Caki2 (cell line): Measurements from ENCODE around the gene PPP2R5E. TPM values are rescaled to one million over a fixed set of nuclear protein-coding genes. Genes with fewer than 3 reads are reported as not detected.
"Not testable (repeated sequence)": the region's sequence is repeated elsewhere in the genome, so short reads cannot be mapped to it uniquely, and the experiment has no call there.

Source experiments
- DNase-seq: peaks from one replicate; pipeline ENCODE4 v3.0.0-alpha.2; 2015; ENCODE audit warnings: low read depth
- in situ Hi-C: cut with HindIII; loops from 2 replicates; pipeline ENCODE4 v1.10.0; 2016; ENCODE audit warnings: low sequenced_read_pairs, low pct_unique_long_range_greater_than_20kb, mixed read lengths
- total RNA-seq: library from RNA; depleted of rRNA; stranded (reverse); fragments of >200 nt; shearing (Covaris generic); gene quantifications from 2 replicates; pipeline ENCODE4 v1.2.3, GENCODE V29; 2014; ENCODE audit warnings: low replicate concordance; rRNA removed

Gene PPP2R5E
- 5.8 and 8.6 TPM in 2 replicates for total RNA-seq

DNA sequence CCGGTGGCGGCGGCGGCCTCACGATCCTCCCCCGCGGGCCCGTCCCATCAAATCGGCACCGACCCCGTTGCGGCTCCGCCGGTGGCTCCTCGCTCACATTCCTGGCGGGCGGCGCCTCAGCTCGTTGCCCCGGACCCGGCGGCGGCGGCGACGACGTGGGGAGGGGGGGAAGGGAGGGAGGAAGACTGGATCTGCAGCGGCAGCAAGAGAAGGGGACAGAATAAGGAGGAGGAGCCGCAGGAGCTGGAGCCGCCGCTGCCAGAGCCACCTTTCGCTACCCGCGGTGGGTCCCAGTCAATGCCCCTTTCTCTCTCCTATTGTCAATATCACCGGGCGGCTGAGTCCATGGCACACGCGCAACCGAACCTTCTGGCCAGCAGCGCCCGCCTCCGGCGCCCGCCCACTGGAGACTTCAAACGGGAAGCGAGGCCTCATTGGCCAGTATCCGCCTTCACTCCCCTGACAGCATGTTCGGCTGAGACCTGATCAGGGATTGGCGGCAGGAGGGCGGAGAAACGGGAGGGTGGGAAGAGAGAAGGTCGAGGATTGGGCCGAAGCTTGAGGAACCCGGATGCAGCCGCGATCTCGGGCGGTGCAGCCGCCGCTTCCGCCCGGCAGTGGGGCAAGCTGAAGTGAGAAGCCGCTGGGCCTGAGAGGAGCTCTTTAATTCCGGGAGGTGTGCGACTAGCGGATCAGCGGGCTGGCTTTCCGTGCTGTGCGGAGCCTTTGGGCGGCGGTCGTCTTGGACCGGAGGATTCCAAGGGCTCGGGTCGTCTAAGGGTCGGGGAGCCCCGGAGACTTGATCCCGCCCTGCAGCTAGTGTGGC is at the start of gene PPP2R5E:
TSS of gene PPP2R5E (minus strand) at position 378 of the 826 bp plus-strand sequence. CDS start 3,692 bp downstream, outside the sequence.
- in situ Hi-C loops = no loop called here
- peak; percentile 96 for DNase-seq

DNA sequence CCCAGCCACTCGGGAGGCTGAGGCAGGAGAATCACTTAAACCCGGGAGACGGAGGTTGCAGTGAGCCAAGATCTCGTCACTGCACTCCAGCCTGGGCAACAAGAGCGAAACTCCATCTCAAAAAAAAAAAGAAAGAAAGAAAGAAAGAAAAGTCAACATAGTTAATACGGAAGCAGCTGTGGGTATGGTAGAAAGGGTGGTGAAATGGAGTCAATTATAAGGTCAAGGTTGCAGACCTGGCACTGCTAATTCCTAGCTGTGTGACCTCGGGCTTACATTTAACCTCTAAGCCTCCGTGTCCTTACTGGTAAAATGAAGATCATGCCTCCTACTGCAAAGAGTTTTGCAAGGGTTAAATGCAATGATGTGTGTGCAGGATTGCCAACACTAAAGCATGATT is 39.9 kb upstream of the PPP2R5E start:
- in situ Hi-C loops, DNase-seq: not testable (repeated sequence)

DNA sequence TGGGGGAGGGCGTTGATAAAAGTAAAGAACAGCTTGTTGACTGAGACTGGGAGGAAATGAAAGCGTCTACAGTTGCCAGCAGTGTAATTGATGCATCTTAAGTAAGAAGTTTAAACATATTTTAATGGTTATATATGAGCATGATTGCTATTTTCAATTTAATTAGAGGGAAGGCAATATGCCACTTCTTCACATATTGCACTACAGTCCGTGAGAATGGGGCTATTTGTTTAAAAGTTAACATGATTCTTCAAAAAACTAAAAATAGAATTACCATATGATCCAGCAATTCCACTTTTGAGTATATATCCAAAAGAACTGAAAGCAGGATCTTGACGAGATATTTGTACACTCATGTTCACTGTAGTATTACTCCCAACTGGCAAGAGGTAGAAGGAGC is 38.3 kb upstream of the PPP2R5E start:
- in situ Hi-C loops = no loop called here
- no peak for DNase-seq

DNA sequence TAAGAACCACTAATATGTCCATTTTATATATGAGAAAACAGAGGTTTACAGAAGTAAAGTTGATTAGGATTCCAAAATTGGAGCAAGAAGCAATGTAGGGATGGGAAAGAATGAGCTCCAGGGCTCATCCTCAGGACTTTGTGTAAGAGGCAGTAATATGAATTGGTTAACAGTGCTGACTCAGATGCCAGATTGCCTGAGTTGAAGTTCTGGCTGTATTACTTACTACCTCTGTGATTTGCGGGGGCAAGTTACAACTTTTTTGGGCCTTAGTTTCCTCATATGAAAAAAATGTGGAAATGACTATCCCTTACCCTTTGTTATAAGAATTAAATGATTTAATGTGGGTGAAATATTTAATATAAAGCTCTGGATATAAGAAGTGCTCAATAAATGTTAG is 35.1 kb upstream of the PPP2R5E start:
- in situ Hi-C loops = no loop called here
- DNase-seq = no peak

DNA sequence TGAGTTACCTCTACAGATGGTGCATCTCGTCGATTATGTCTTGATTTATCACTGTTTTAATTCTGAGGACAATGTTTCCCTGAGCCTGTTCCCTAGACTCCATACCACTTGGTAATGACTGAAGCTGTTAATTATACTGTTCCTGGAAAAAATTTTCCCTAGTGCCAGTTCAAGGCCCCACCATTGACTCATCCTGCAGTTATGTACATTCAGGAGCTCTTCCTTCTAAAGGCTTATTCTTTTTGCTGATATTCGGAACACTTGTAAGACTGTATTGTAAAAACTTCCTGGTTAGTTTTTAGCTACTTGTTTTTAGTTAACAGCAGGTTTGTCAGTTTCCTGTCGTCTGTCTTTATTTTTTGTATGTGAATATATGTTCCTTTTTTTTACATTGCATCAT is 30.4 kb upstream of the PPP2R5E start:
- in situ Hi-C loops = no loop called here
- no peak for DNase-seq

DNA sequence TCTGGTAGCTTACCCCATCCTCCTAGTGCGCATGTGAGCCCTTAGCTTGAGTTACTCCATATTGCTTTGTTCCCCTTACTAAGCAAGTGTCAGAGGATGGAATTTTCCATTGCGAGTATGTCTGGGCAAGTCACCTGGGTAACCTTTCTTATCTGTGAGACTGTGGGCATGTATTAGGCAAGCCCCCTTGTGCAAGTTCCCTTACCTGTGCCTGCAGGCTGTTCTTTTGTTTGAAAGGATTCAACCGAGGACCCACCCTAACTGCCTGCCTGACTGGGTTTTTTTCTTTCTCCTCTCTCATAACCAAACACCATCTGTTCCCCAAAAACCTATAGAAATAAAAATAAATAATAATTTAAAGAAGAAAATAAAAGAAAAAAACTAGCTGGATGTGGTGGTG is 22.3 kb upstream of the PPP2R5E start:
- DNase-seq = no peak
- in situ Hi-C loops = no loop called here

DNA sequence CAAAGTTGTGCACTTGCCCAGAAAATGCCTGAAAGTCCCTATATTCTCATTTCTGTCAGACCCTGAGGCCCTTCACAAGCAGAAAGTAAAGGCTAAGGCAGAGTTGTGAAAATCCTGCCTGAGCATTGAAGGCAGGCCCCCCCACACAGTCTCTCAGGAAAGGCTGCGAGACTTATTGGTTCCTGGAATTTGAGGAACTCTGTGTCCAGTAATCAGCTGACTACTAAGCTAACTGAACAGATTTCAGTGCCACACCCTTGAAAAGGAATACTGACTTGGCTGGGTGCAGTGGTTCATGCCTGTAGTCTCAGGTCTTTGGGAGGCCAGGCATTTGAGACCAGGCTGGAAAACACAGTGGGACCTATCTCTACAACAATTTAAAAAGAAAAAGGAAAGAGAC is 21.1 kb upstream of the PPP2R5E start:
- in situ Hi-C loops = no loop called here
- DNase-seq = no peak

- DNase-seq = no peak
- in situ Hi-C loops = no loop called here
Measured at GRCh38 chr14:63563370-63564026, 20.3 kb upstream of the PPP2R5E start.

DNA sequence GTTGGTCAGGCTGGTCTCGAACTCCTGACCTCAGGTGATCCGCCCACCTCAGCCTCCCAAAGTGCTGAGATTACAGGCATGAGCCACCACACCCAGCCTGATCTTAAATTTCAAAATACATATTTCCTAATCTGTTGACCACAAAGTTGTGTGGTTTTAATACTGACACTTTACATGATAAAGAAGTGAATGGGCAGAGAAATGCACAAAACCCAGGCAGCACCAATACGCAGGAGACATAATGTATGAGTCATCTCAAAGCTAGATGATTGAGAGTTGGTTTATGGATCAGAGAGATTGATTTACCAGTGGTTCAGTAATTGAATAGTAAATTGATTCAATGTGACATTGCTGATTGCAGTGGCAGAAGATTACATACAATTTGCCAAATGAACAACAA is 19.2 kb upstream of the PPP2R5E start:
- in situ Hi-C loops = no loop called here
- DNase-seq = no peak

GRCh38 chr14:63555572-63555971 is 12.4 kb upstream of the PPP2R5E start:
- in situ Hi-C loops = no loop called here

DNA sequence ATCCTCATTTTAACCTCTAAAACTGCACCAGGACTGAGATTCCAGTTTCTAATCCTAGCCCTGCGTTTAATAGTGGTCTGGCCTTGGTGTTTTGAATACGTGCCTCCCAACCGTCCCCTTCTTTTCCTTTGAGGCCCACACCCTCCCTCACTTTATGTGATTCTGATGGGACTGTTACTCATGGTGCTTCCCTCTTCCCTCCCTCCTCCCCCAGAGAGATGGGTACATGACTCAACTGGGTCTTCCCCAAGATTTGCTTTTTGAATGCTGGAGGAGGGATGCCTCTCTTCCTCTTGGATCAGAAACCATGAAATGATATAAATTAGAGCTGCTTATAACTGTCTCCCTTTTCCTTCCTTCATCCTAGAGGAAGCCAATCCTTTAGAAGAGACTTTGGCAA is 8.2 kb upstream of the PPP2R5E start:
- no peak for DNase-seq
- in situ Hi-C loops = no loop called here

More at GRCh38 chr14:63555572-63555971, 12.4 kb upstream of the PPP2R5E start:
- no peak for DNase-seq

- peak; percentile 62 for DNase-seq
- in situ Hi-C loops = no loop called here
Measured at GRCh38 chr14:63547798-63548335, 4.7 kb upstream of the PPP2R5E start.

DNA sequence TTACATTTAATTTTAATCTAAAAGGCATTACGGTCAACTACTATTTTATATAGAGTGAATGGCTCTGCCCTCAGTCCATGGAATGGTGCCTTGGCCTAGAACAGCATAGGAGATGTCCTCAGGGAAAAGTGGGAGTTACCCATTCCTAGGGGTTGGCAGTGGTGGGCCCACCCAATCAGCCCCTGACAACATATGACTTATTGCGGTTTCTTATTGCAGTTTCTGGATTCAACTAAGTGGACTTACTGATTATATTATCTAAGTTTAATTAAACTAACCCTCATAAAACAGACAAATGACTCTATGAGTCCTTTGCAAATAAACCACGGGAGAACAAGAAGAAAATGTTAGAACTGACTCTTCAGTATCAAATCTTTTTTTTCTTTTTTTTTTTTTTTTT is 2.3 kb upstream of the PPP2R5E start:
- no peak for DNase-seq
- in situ Hi-C loops = no loop called here

GRCh38 chr14:63544591-63545299 is 1.6 kb upstream of the PPP2R5E start:
- in situ Hi-C loops = no loop called here

DNA sequence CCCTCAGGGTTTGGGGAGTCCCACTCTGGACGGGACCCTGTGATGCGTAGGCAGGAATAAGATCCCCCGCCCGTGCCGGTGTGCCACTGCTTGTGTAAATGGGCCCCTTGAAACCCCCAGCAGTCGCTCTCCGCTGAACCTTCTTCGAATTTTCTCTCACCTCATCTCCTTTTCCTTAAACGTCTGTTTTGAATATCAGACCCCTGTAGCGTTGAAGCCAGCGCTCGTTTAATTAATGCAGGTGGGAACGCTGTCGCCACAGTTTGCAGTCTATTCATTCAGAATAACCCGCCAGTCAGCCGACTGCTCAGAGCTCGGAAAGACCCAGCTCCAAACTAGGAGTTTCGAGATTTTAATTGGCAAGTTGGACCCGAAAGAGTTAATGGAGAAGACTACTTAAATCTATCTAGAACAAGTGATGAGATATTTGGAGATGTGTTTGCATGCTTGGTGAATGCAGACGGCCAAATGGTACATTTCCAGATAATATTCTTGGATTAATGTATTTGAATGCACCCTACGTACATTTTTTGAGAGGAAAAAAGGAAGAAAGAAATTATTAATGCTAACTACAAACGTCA is 739 bp upstream of the PPP2R5E start:
- in situ Hi-C loops = no loop called here
- DNase-seq = no peak

More at GRCh38 chr14:63544591-63545299, 1.6 kb upstream of the PPP2R5E start:
- no peak for DNase-seq

DNA sequence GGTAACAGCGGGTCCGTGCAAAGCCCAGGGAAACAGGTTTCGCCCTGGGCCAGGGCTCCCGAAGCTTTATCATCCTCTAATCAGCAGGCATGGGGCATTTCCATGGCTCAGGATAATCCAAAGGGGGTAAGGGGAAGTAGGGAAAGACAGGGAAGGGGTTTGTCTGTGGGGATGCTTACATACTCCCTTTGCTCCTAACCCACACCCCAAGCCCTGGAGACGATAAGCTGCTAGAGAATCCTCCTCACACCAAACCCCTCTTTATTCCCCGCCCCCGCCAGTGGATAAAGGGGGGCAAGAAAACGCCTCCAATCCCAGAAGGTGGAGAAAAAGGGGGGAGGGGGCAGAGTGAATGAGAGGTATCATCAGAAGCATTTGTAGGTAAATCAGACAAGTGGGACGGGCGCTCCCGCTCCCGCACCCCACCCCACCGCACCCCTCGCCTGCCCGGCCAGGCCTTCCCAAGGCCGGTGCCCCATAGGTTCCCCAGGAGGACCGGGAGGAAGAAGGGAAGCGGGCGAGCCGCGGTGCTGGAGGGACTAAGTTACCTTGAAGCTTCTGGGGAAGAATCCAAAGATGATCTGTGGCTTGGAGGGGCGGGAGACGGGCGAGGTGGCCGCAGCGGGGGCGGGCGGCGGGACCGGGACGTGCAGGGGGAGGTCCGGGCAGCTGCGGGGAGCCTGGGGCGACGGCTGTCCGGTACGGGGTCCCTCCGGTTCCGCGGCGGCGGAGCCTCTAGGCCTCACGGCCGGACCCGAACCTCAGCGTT is 762 bp downstream of the PPP2R5E start:
- no peak for DNase-seq
- in situ Hi-C loops = no loop called here

GRCh38 chr14:63535918-63536317 is 7.3 kb downstream of the PPP2R5E start:
- in situ Hi-C loops = no loop called here
- no peak for DNase-seq

GRCh38 chr14:63533474-63533873 is 9.7 kb downstream of the PPP2R5E start:
- no peak for DNase-seq
- in situ Hi-C loops = no loop called here
